GM21390 (cell line): ENCODE data around the gene DOK5.

ENCODE experiments used
- ATAC-seq: cut with Tn5 transposase; IDR thresholded peaks from one replicate; pipeline ENCODE4 v1.9.1; 2021; ENCODE audit not compliant: unreplicated experiment

The DOK5 gene

DNA sequence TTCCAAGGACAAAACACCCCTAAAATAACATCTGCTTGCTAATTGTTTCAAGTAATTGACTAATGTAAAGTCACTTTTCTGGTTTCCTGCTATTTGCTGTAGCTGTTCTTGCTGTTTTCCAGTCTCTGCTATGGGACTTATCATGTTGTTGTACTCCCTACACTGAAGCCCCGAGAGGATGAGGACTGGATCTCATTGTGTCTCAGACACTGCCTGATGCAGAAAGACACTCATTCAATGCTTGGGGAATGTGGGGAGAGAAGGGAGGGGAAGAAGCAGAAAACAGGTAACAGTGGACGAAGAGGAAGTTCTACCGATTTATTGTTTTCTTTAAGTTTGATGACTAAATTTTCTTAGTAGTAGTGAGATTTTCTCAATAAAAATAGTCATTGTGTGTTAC lies 79.8 kb downstream of the DOK5 start:
- ATAC-seq: no peak

DNA sequence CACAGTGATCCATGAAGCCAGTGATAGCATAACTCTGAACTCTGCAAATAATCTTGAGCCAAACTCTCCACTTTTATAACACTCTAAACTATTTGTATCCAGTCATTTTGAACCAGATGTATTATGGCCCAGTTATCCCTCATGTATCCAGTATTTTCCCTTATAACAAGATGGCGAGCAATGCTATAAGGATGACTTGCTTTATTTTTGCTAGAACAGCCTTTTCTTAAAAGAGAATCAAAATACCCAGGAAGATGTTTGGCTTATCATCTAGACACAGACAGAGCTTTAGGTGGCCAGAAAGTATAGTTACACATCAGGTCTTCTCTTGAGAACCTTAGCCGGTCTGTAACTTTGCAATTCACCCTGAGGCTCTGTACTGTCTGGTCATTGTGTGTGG lies 81.0 kb downstream of the DOK5 start:
- ATAC-seq: no peak

DNA sequence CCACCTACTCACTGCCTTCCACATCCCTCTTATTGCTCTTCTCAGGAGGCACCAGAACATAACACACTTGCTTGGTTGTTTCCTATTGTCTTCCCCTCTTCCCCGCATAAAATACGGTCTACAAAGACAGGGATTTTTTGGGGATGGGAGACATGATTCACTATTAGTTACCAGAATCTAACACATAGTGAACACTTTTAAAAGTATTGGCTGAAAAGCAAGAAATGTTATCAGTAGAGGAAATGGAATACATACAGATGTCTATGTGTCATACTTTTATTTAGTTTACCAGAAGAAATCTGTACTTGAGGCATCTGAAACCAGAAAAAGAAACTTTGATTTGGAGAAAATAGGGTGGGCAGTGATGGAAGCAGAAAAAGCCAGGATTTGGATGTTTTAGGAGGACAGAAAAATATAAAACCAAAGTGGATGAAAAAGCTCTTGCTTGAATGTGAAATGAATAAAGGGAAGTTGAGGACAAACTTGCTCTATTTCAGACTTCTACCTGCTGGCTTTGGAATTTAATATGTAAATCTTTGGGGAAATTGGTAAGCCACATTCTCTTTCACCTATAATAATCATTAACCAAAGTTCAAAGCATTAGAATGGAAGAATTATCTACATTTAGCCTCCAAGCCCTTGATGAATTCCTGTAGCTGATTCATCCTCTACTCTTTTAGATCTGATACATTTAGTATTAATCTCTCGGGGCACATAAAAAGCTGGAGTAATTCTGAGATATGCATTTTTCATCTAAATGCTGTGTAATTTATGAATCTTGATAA lies 82.6 kb downstream of the DOK5 start:
- no peak for ATAC-seq

DNA sequence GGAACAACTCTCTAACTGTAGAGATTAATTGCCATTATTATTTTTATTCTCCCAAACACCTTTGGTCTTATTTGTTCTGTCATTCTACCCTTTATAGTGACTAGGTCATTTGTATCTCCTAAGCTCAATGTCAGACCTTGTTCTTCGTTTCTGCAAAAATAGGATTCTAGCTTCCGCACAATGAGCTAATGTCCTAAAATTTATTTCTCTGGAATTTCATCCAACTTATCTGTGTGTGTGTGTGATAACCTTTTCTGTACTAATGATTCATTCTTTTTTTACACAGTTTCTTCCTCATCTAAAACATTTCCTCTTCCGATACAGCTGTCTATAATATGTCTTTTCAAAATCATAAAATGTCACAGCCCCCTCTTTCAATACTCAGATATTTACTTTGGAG lies 84.5 kb downstream of the DOK5 start:
- no peak for ATAC-seq

DNA sequence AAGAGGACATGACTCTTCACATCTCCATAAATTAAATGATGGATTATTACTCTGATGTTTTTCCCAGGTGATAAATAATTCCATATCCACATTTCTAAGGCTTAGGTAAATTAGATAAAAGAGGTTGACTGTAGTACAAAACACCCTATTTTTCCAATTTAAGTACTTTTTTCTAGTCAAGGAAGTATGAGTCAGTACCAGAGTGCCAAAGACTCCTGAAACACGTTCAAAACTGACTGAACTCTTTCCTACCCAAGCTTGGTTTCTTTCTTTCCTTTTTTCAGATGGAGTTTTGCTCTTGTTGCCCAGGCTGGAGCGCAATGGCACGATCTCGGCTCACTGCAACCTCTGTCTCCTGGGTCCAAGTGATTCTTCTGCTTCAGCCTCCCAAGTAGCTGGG lies 85.0 kb downstream of the DOK5 start:
- no peak for ATAC-seq

DNA sequence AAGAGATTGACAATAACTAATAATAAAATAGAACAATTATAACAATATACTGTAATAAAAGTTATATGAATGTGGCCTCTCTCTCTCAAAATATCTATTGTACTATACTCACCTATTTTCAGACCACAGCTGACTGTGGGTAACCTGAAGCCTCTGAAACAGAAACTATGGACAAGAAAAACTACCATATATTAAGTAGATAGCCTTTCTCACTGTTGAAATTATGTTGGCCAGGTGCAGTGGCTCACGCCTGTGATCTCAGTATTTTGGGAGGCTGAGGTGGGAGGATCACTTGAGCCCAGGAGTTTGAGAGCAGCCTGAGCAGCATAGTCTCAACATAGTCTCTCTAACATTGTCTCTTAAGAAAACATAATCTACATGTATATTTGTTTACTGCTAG lies 89.9 kb downstream of the DOK5 start:
- ATAC-seq: no peak

GRCh38 chr20:54566031-54566688 lies 90.8 kb downstream of the DOK5 start:
- no peak for ATAC-seq

- no peak for ATAC-seq
Measured at GRCh38 chr20:54570561-54570960, 95.2 kb downstream of the DOK5 start.

GRCh38 chr20:54572665-54573435 lies 97.5 kb downstream of the DOK5 start:
- no peak for ATAC-seq

DNA sequence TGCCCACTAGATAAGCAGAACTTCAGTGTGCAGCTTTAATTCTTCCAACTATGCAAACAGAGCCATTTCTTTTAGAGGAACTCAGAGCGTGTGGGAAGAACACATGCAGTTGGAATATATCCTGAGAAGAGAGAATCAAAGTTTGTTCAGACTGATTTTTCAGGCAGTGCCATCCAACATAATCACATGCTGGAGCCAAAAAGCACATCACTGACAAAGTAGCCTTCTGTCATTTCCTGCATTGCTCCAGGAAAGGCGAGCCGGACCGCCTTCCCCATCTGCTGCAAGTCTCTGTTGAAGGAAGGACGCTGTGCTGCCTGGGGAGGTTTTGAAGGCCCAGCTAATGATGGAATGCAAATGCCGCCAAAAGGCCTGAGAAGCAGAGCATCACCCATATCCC lies 98.4 kb downstream of the DOK5 start:
- no peak for ATAC-seq

DNA sequence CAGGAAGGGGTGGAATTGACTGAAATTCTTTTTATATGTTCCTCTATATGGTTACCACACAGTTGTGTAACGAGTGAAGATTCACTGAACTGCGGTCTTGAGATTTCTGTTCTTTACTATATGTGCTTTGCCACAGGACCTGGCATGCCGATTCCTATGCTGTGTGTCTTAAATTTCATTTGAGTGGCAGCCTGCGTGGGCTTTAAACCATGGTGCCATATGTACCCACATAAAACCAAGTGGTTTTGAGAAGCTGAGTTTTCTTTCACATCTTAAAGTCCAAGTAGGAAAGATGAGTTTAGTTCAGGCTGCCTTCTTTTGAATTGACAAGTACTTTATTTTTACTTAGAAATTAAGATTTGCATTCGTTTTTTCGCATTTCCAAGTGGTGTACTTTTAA lies 101.1 kb downstream of the DOK5 start:
- no peak for ATAC-seq

DNA sequence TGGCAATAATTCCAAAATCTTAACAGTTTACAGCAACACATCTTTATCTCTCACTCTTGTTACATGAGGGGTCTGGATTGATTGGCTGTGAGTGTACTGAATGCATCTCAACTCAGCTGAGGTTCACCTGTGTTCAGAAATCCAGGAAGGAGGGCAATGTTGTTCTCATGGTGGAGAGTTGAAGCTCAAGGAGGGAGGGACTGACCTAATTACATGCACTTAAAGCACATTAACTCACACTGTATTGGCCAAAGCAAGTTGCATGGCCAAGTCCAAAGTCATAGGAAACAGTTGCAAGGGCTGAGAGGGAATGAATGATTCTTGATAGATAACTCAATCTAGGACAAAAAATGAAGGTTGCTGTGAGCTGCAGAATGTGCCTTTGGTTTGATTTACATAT lies 102.2 kb downstream of the DOK5 start:
- ATAC-seq: no peak

DNA sequence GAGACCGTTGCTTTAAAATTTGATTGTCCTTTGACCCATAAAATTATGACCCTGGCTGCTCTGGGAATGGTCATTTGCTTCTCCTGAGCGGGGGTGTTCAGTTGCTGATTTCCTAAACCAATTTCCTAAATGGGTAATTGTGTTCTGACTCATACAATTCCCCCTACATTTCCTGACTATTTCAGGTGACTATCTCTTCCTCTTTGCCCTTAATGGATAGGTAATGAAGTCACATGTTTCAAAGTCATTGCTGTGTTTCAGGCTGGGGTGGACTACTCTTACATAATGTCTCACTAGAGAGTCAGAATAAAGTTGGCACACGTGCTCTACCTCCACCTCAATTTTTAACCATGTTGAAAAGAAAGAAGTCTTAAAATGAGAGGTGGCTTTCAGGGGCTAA lies 109.8 kb downstream of the DOK5 start:
- ATAC-seq: no peak

DNA sequence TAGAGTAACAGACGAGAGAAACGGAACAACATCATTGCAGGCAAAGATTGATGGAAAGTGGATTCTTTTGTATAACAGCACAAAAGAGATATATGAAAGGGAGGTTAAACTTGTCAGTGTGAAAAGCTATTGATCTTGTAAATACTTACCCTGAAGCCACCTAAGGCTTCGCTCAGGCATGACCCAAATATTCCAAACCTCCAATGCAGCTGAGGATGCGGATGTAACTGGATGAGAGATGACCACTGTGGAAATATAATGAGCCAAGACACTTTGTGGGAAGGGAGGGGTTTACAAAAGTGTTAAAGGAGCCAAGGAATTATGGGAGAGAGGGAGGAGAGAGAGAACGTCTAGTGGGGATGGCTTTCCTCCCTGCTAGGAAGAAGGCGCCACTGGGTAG lies 112.0 kb downstream of the DOK5 start:
- no peak for ATAC-seq

DNA sequence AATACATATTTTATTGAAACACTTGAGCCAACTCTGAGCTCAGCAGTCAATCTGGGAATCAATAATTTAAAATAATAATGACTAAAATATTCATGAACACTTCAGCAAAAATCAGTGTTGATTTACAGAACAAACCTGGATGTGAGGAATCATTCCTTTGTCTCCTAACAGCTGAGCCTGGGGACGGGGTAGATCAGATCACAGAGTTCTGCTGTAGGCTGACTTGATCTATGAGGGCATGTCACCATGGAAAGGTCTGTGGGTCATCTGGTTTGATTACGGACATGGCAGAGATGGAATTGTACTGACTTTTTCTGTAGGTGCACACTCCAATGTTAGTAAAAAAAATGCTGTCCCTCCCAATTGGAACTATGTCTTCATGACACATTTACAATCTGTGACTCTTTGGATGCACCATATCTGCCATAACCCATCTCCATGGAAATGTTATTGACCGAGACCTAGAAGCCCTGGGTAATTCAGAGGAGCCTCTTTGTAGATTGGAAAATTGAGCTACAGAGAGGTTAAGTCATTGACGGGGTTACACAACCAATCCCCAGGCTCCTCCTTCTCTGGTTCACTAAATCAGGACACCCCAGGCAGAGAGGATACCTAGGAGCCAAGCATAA lies 114.1 kb downstream of the DOK5 start:
- no peak for ATAC-seq

- ATAC-seq: no peak
Measured at GRCh38 chr20:54590856-54591255, 115.5 kb downstream of the DOK5 start.

- ATAC-seq: no peak
Measured at GRCh38 chr20:54596651-54597050, 121.3 kb downstream of the DOK5 start.

GRCh38 chr20:54598352-54598751 lies 123.0 kb downstream of the DOK5 start:
- no peak for ATAC-seq

DNA sequence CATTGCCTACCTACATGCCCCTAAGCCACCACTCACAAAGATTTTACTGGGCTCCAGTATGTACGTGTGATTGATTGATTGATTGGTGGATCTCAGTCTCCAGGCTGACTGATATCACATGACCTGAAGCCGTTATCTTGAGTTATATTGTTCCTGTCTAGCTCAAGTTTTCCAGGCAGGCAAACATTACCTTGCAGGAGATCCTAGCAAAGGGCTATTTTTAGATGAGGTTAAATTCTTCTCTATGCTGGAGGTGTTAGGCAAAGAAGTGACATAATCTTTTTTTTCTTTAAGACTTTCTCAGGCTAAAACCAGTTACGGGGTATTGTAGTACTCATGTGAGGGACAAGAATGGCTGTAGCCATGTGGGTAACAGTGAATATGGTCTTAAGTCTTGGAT lies 125.2 kb downstream of the DOK5 start:
- no peak for ATAC-seq

DNA sequence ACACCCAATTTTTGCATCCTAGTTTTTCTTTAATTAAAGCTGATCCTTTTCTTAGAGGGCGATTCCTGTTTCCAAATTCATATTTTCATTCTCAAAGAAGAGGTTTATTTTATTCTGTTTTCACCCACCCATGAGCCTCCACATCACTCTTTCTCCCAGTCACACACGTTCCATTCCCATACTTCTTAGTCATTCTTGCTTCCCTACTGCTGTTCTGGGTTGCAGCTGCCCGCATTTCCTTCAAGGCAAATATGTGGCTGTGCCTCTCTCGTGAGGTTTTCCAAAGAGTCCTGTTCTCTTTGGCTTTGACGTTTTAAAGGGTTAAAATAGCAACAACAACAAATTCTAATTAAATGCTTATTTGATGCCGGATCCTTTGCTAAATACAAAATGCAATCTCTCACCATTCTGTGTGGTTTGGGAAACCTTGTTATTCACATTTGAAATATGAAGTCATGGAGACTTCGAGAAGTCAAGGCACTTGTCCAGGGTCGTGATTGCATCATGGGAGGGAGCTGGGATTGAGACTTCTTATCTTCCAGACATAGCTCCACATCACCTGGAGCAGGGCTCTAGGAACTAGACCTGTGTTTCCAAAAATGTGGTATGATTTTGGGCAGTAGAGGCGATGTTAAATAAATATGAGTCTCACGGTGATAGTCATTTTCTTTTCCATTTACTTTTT lies 126.6 kb downstream of the DOK5 start:
- no peak for ATAC-seq

DNA sequence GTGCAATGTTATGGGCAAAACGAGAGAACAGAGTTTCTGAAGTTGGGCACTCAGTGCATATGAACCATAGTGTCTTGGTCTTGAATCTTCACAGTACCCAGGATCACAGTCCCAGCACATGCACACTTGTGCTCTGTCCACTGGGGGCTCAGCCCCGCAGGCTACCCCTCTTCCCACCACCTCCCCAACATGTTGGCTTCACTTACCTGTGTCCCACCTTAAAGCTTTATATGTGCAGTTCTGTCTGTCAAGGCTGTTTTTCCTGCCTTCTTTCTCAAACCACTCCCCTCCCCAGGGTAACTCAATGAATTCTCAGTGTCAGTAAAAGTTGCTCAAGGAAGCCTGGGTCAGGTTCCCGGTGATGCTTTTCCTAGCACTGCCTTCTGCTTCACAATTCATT lies 129.9 kb downstream of the DOK5 start:
- ATAC-seq: no peak
